ENCODE data around the gene PPM1G.
A peak's percentile ranks its signal among the peaks of the same experiment; 100 is the strongest.

Gene PPM1G

DNA sequence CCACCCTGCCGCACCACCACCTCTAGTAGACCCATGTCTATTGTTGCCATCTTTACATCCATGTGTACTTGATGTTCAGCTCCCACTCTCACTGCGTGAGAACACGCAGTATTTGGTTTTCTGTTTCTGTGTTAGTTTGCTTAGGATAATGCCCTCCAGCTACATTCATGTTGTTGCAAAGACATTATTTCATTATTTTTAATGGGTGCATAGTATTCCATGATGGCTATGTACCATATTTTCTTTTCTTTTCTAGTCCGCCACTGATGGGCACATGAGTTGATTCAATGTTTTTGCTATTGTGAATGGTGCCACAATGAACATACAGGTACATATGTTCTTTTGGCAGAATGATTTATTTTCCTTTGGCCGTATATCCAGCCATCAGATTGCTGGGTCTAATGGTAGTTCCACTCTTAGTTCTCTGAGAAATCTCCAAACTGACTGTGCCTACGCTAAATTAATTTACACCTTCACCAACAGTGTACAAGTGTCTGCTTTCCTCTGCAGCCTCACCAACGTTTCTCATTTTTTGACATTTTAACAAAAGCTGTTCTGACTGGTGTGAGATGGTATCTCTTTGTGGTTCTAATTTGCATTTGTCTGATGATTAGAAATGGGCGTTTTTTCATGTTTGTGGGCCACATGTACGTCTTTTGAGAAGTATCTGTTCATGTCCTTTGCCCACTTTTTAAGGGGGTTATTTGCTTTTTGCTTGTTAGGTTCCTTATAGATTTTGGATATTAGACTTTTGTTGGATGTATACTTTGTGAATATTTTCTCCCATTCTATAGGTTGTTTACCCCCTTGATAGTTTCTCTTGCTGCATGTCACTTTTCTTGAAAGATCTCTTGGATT lies 18.3 kb downstream of the PPM1G start:
- Mint-ChIP-seq H3K27me3 (no peaks in the 10 kb centered on the region), H3K4me3 (no peak overlapping the region), H3K9me3 (no peaks in the 10 kb centered on the region), H3K27ac (peak overlapping the region; percentile 75), H3K4me1 (ENCODE audit: low read depth) (peaks cover 32% of the 10 kb centered on the region), H3K36me3 (ENCODE audit: low read depth) (peaks cover 72% of the 10 kb centered on the region)
- DNase-seq: no peak

- peaks cover 96% of the 10 kb centered on the region for H3K36me3 Mint-ChIP-seq (ENCODE audit: low read depth)
- peaks cover 45% of the 10 kb centered on the region for H3K4me1 Mint-ChIP-seq (ENCODE audit: low read depth)
- peak overlapping the region; percentile 86 for H3K4me3 Mint-ChIP-seq
Observed at GRCh38 chr2:27381577-27382181, 27.7 kb downstream of the PPM1G start.

GRCh38 chr2:27380626-27381545 lies 28.5 kb downstream of the PPM1G start, which contains the start of gene ZNF513:
ZNF513 (minus strand) TSS chr2:27380734; CDS start chr2:27380526, 208 bp downstream.
- Mint-ChIP-seq H3K4me3 (peak within 1 kb of the TSS; percentile 86), H3K36me3 (ENCODE audit: low read depth) (peaks cover 97% of the 10 kb centered on the region), H3K4me1 (ENCODE audit: low read depth) (peaks cover 45% of the 10 kb centered on the region), H3K9me3 (no peaks in the 10 kb centered on the region), H3K27me3 (no peaks in the 10 kb centered on the region), H3K27ac (peak within 1 kb of the TSS; percentile 97)
- DNase-seq: peak; percentile 92

More at GRCh38 chr2:27381577-27382181, 27.7 kb downstream of the PPM1G start:
- Mint-ChIP-seq H3K27me3 (no peaks in the 10 kb centered on the region), H3K9me3 (no peaks in the 10 kb centered on the region), H3K27ac (peak overlapping the region; percentile 97)
- no peak for DNase-seq

DNA sequence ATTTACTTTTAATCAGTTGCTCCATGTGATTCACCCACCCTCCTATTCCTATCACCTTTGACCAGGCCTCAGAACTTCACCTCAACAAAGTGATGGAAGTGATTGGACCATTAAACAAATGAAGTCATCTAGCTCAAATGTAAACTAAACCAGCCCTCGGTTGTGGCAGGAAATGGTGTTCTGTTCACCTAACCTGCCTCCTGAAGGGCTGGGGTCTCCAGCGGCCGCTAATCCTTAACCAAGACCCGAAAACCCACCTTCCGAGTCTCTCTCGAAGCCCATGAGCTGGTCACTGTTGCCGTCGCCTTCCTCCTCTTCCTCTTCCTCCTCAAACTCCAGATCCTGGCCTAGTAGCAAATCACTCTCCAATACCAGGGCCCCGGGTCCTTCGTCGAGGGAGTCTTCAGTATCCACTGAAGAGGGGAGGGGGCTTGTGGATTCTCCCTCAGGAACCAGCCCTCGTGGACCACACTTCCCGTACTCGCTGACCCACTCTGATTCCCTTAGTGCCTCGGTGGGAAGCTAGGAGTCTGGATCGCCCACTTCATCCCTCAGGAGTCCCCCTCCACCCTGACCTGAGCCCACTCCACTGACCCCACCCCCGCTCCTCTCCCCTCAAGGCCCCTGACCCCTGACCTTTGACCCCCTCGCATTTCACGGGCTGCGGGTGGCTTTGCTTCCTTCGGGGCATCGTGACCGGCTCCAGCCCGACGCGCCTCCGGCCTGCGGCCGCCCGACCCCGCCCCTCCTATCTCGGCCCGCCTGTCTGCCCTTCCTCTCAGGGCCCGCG lies 29.4 kb downstream of the PPM1G start:
- Mint-ChIP-seq H3K4me1 (ENCODE audit: low read depth) (peaks cover 42% of the 10 kb centered on the region), H3K36me3 (ENCODE audit: low read depth) (peaks cover 97% of the 10 kb centered on the region), H3K4me3 (peak overlapping the region; percentile 86), H3K27ac (peak overlapping the region; percentile 95), H3K9me3 (no peaks in the 10 kb centered on the region), H3K27me3 (no peaks in the 10 kb centered on the region)
- DNase-seq: no peak

DNA sequence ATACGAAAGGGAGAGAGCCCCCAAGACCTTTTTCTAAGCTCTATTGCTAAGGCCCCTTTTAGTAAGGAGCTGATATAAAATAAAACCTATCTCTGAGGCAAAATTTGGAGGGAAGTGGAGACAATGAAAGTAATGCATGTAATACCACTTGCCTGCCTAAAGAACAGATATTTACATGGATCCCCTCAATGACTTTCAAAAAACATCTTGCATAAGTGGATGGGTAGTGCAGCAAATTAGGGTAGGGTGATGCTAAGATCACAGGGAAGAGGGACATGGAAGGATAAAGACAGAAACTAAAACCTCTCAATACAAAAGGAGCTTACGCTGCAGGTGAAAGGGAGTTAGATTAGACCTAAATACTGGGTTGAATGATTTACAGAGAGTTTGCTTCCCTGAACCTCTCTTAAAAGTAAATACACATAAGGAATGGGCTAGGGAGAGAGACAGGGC lies 30.0 kb downstream of the PPM1G start:
- DNase-seq: no peak
- Mint-ChIP-seq H3K36me3 (ENCODE audit: low read depth) (peaks cover 97% of the 10 kb centered on the region), H3K9me3 (no peaks in the 10 kb centered on the region), H3K4me1 (ENCODE audit: low read depth) (peaks cover 44% of the 10 kb centered on the region), H3K27me3 (no peaks in the 10 kb centered on the region), H3K27ac (peak overlapping the region; percentile 95), H3K4me3 (peak overlapping the region; percentile 86)

GRCh38 chr2:27378809-27379290 lies 30.5 kb downstream of the PPM1G start:
- Mint-ChIP-seq H3K9me3 (no peaks in the 10 kb centered on the region), H3K4me3 (peak overlapping the region; percentile 86), H3K27ac (peak overlapping the region; percentile 95), H3K27me3 (no peaks in the 10 kb centered on the region), H3K36me3 (ENCODE audit: low read depth) (peaks cover 97% of the 10 kb centered on the region), H3K4me1 (ENCODE audit: low read depth) (peaks cover 43% of the 10 kb centered on the region)
- no peak for DNase-seq

GRCh38 chr2:27378096-27378808 lies 31.1 kb downstream of the PPM1G start:
- Mint-ChIP-seq H3K36me3 (ENCODE audit: low read depth) (peaks cover 97% of the 10 kb centered on the region), H3K4me1 (ENCODE audit: low read depth) (peaks cover 47% of the 10 kb centered on the region), H3K27me3 (no peaks in the 10 kb centered on the region), H3K4me3 (no peak overlapping the region), H3K27ac (peak overlapping the region; percentile 83), H3K9me3 (no peaks in the 10 kb centered on the region)
- peak; percentile 46 for DNase-seq

DNA sequence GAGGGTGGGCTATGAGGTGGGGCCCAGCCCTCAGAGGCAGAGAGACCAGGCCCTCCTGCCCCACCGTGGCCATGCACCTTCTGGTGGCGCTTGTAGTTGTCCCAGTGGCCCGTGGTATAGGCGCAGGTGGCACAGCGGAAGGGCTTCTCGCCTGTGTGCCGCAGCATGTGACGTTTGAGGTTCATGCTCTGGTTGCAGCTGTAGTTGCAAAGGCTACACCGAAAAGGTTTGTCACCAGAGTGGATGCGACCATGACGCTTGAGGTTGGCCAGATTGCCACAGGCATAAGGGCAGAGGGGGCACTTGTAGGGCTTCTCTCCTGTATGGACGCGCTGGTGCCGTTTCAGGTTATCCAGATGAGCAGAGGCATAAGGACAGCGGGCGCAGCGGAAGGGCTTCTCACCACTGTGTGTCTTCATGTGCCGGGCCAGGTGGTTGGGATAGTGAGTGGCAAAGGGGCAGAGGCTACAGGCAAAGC lies 31.7 kb downstream of the PPM1G start:
- Mint-ChIP-seq H3K36me3 (ENCODE audit: low read depth) (peaks cover 97% of the 10 kb centered on the region), H3K27me3 (no peaks in the 10 kb centered on the region), H3K9me3 (no peaks in the 10 kb centered on the region)

DNA sequence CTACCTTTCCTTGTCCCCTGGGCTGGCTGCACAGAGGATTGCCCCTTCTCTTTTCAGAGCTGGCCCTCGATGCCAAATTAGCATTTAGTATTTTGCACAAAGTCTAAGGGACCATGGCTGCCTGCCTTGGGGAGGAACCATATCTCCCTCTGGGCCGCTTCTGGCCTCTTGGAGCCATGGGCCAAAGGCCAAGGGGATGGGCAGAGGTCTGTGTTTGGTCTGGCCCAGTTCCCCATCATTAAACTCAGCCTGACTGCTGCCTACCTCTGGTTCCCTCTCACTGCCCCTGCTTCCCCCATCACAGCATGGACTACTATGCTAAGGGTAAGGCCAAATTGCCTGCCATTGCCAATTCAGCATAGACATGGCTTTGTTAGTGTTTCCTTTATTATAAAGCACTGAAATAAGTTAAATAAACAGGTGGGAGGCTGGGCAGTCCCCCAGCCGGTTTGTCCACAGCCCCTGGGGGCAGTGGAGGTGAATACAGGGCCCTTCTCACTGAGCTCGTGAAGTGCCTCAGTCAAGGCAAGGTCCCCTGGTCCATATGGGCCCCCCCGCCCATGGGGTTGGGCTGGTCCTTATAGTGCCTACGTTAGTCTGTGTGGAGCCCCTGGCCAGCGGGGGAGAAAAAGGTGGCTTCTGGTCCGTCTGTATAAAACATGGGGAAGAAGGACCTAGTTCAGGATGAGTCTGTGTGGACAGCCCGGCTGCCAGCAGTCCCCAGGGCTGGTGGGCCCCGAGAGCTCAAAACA lies 32.3 kb downstream of the PPM1G start:
- no peak for DNase-seq
- H3K9me3 Mint-ChIP-seq: no peaks in the 10 kb centered on the region
- H3K4me1 Mint-ChIP-seq (ENCODE audit: low read depth): peaks cover 57% of the 10 kb centered on the region
- H3K4me3 Mint-ChIP-seq: no peak overlapping the region
- H3K36me3 Mint-ChIP-seq (ENCODE audit: low read depth): peaks cover 97% of the 10 kb centered on the region
- H3K27me3 Mint-ChIP-seq: no peaks in the 10 kb centered on the region
- H3K27ac Mint-ChIP-seq: peak overlapping the region; percentile 83

More for the DNA sequence above, 31.7 kb downstream of the PPM1G start:
- no peak overlapping the region for H3K4me3 Mint-ChIP-seq
- H3K4me1 Mint-ChIP-seq (ENCODE audit: low read depth): peaks cover 52% of the 10 kb centered on the region
- no peak for DNase-seq
- H3K27ac Mint-ChIP-seq: peak overlapping the region; percentile 83

GRCh38 chr2:27376151-27376865 lies 33.1 kb downstream of the PPM1G start:
- H3K4me3 Mint-ChIP-seq: no peak overlapping the region
- no peak for DNase-seq
- H3K27ac Mint-ChIP-seq: peak overlapping the region; percentile 83

GRCh38 chr2:27375513-27376099 lies 33.8 kb downstream of the PPM1G start:
- H3K27ac Mint-ChIP-seq: peak overlapping the region; percentile 83
- no peak overlapping the region for H3K4me3 Mint-ChIP-seq

More at GRCh38 chr2:27376151-27376865, 33.1 kb downstream of the PPM1G start:
- Mint-ChIP-seq H3K9me3 (no peaks in the 10 kb centered on the region), H3K4me1 (ENCODE audit: low read depth) (peaks cover 58% of the 10 kb centered on the region), H3K27me3 (no peaks in the 10 kb centered on the region), H3K36me3 (ENCODE audit: low read depth) (peaks cover 96% of the 10 kb centered on the region)

More at GRCh38 chr2:27375513-27376099, 33.8 kb downstream of the PPM1G start:
- Mint-ChIP-seq H3K36me3 (ENCODE audit: low read depth) (peaks cover 94% of the 10 kb centered on the region), H3K27me3 (no peaks in the 10 kb centered on the region), H3K9me3 (no peaks in the 10 kb centered on the region), H3K4me1 (ENCODE audit: low read depth) (peaks cover 52% of the 10 kb centered on the region)
- DNase-seq: no peak
